ENCODE results near the gene ALG9. TPM values are rescaled to one million over a fixed set of nuclear protein-coding genes. Genes with fewer than 3 reads are reported as not detected.

The ALG9 gene
- total and polyA plus RNA-seq, 2 donors (not counting 3 experiments of a cell fraction or from before 2014, with no cell fraction given), result 29.1 to 29.4 TPM

- TF ChIP-seq, protein P1, sequence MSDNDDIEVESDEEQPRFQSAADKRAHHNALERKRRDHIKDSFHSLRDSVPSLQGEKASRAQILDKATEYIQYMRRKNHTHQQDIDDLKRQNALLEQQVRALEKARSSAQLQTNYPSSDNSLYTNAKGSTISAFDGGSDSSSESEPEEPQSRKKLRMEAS (IDR thresholded peaks at IDR 0.05; ENCODE audit: insufficient read depth, insufficient read length), result peak; percentile 16
- peak; percentile 27 for TF ChIP-seq FOS (IDR thresholded peaks at IDR 0.05; ENCODE audit: borderline replicate concordance, insufficient read depth, low read length)
- peak; percentile 39 for TF ChIP-seq JUN (IDR thresholded peaks at IDR 0.05; ENCODE audit: borderline replicate concordance, insufficient read depth, insufficient read length, low read depth)
- TF ChIP-seq, protein P2, sequence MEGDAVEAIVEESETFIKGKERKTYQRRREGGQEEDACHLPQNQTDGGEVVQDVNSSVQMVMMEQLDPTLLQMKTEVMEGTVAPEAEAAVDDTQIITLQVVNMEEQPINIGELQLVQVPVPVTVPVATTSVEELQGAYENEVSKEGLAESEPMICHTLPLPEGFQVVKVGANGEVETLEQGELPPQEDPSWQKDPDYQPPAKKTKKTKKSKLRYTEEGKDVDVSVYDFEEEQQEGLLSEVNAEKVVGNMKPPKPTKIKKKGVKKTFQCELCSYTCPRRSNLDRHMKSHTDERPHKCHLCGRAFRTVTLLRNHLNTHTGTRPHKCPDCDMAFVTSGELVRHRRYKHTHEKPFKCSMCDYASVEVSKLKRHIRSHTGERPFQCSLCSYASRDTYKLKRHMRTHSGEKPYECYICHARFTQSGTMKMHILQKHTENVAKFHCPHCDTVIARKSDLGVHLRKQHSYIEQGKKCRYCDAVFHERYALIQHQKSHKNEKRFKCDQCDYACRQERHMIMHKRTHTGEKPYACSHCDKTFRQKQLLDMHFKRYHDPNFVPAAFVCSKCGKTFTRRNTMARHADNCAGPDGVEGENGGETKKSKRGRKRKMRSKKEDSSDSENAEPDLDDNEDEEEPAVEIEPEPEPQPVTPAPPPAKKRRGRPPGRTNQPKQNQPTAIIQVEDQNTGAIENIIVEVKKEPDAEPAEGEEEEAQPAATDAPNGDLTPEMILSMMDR (IDR thresholded peaks at IDR 0.05; ENCODE audit: extremely low read depth in 1 of 2, insufficient read depth in 1 of 2, low read depth in 1 of 2, low read length in 2 of 2), result peak; percentile 97 to 98
- no peak for TF ChIP-seq EZH2 (IDR thresholded peaks at IDR 0.05; ENCODE audit: borderline replicate concordance, low read depth, low read length, severe bottlenecking)
- peak; percentile 69 for TF ChIP-seq POLR2A (IDR thresholded peaks at IDR 0.05; ENCODE audit: low read depth, low read length)
- TF ChIP-seq POLR2AphosphoS5 (IDR thresholded peaks at IDR 0.05; ENCODE audit: insufficient read depth, low read depth, low read length), result peak; percentile 66
- no peak for TF ChIP-seq MYC (IDR thresholded peaks at IDR 0.05; ENCODE audit: low read depth, low read length)
- TF ChIP-seq GATA2 (IDR thresholded peaks at IDR 0.05; ENCODE audit: insufficient read depth, insufficient read length, low read depth, low read length), result no peak
- FAIRE-seq (peak; percentile 97), DNase-seq (ENCODE audit: low read depth, low spot score) (peak; percentile 98)
- POLR2A ChIA-PET, result no interaction called here
- peak within 1 kb of the TSS; percentile 92 for H3K4me2 ChIP-seq (ENCODE audit: insufficient read depth, low read length)
- H3K4me3 ChIP-seq (replicated peaks in 1 of 3; ENCODE audit: insufficient read depth in 1 of 3, low read depth in 1 of 3, low read length in 3 of 3), result peak within 1 kb of the TSS; percentile 53 to 84 (median 62)
- H3K27me3 ChIP-seq (ENCODE audit: control insufficient read depth in 2 of 2, insufficient read depth in 2 of 2, low read length in 2 of 2), result no peaks in the 10 kb centered on the region
- intact Hi-C loops (cut with micrococcal nuclease), result loop anchor here (1.0 to 2.0 kb wide), 13 partner anchors 48 to 401 kb away; partner anchors contain the start of genes BCO2, DIXDC1, DLAT and NKAPD1
- no peaks in the 10 kb centered on the region for H3K9me1 ChIP-seq (replicated peaks; ENCODE audit: control insufficient read depth, extremely low read depth, insufficient read depth, low read length)
- dilution Hi-C loops (cut with MboI; ENCODE audit: extremely low pct_ligation_motif_present, low sequenced_read_pairs), result no loop called here
- H3K9me3 ChIP-seq (replicated peaks; ENCODE audit: control insufficient read depth, insufficient read depth, low read length), result no peaks in the 10 kb centered on the region
- CTCF ChIA-PET, result interaction anchor here (1.1 to 1.7 kb wide), 2 partner anchors 8 to 103 kb away, joined by 3 to 10 read pairs; partner anchors contain the start of gene ALG9
- no peaks in the 10 kb centered on the region for H3K79me2 ChIP-seq (ENCODE audit: control insufficient read depth, insufficient read depth, low read length)
- no peaks in the 10 kb centered on the region for H4K20me1 ChIP-seq (replicated peaks; ENCODE audit: control insufficient read depth, extremely low read depth, insufficient read depth, low read length)
- H3K4me1 ChIP-seq (ENCODE audit: control insufficient read depth, extremely low read depth, insufficient read depth, low read length), result peaks cover 21% of the 10 kb centered on the region
- H3K36me3 ChIP-seq (ENCODE audit: control insufficient read depth in 2 of 2, extremely low read depth in 1 of 2, insufficient read depth in 2 of 2, low read length in 2 of 2), result no peaks in the 10 kb centered on the region
- H3K9ac ChIP-seq (replicated peaks; ENCODE audit: extremely low read depth, insufficient read depth, low read length), result peak within 1 kb of the TSS; percentile 95
- peak within 1 kb of the TSS; percentile 86 for H2AFZ ChIP-seq (ENCODE audit: low read depth, low read length)
- H3K27ac ChIP-seq (ENCODE audit: insufficient read depth, low read depth, low read length), result peak within 1 kb of the TSS; percentile 93
- TSS peak; percentile 87 for BruUV-seq (replicated peaks)
These were observed 7.7 kb upstream of the ALG9 start, which contains the start of the genes CFAP68 and FDXACB1 for GRCh38 chr11:111878849-111879636. Gene CFAP68, plus strand, starts transcription at chr11:111879541. Its CDS starts 20 bp downstream, at chr11:111879561. Gene FDXACB1, minus strand, starts transcription at chr11:111879165. Its CDS starts 33 bp downstream, at chr11:111879132.

Measured in endothelial cell of umbilical vein (primary cell).